ENCODE measurements around the gene DAPL1.

The DAPL1 gene

DNA sequence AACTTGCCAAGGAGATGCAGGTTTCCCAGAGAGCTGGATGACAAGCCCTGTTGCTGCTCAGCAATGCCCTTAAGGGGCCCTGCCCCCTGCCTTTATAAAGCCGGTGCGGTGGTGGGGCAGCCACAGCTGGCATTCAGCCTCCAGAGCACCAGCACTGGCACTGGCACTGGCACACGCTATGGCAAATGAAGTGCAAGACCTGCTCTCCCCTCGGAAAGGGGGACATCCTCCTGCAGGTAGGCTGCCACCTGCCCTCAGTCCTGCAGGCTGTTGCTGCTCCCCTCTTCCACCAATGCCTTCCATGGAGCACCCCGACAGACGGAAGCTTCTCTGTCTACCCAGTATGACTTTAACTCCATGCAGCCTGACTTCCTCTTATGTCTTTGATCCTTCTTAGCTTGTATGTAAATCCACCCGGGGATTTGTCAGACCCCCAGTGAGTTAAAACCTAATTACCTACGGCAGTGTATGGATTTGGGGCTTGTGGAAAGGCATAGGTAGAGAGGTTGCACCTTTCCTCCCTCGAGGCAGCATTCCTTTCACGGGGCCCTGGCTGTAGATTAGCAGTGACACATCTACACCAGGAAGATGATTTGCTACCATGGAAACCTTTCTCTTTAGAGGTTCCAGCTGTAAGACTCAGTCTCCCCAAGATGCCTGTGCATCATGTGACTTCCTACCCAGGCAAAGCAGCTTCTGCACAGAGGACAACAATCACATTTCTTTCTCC, at the start of gene DAPL1:
Gene DAPL1, plus strand, starts transcription at position 123 of the 730 bp plus-strand sequence. Its CDS starts 56 bp downstream, at position 179.
- DNase-seq = no peak

DNA sequence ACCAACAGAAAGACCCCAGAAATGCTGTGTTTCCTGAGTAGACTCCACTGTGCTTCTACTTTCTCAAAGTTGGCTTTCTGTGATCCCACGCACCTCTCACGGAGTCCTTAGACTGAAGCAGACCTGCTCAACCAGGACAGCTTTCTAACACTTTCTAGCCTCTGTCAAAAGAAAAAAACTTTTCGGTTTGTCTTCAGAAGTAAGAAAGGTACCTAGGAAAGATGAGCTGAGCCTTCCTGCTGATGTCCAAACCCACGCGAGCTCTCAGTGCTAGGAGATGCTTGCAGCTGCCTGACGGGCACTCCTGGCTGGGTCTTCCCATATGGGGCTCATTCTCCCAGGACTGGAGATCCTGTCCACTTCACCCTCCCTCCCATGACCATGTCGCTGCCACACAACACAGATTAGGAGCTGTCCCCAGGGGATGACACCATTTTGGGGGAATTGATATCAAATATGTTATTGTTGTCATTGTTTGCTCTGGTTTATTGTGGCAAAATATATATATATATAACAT, 49.2 kb upstream of the DAPL1 start:
- no peak for DNase-seq

GRCh38 chr2:158746488-158746887, 48.6 kb upstream of the DAPL1 start:
- DNase-seq = no peak

GRCh38 chr2:158747281-158747680, 47.8 kb upstream of the DAPL1 start:
- DNase-seq = no peak

DNA sequence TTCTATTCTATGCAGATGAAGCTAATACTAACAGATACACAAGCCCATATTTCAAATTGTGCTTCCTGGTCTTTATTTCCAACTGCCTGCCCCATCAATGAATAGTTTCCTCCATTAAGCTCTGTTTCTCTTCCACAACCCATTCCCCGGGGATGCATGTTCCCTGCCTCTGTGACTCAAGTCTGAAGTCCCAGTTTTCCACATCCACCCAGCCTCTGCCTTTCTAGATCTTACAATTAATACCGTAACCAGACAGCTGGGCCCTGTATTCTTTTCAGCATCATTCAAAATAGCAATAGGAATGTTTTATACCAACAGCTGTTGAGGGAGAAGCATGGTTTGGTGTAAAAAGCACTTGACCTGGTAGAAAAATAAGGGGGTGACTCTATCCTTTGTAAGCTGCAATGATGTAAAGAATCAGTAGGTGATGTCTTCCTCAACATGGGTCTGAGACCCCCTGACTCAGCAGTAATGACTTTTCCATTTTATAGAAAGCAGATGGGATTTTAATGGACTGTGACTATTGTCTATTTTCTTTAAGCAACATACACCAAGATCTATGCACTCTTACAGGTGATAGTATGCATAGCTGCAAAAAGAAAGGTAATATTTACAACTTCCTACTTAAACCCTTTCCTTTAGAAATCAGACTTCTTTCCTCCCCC, 46.1 kb upstream of the DAPL1 start:
- DNase-seq = no peak

DNA sequence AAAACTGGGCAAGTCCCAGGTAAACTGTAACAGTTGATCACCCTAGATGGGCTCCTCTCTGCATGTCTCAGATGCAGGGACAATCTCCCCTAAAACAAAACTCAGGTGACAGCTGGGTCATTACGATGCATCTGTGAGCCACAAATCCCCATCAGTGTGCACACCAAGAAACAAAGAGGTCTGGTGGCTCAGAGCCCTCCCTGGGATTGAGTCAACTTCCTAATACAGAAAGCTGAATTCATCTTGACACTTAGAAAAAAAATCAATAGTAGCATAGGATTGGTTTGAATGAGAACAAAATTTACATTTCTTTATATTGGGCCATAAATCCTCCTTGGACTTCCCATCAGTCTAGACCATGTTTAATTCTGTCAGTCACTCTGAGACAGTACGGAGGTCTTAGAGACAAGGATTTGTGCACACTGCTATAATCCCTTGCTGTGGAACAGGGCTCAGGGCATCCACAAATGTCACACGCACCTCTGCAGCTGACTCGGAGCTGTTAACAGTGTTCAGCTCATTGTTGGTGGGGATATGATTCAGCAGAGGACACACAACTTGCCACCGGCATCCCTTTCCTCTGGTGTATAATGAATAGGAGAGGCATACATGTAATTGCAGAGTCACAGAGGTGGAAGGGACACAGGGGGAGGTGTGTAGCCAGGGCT, 44.5 kb upstream of the DAPL1 start:
- DNase-seq = no peak

DNA sequence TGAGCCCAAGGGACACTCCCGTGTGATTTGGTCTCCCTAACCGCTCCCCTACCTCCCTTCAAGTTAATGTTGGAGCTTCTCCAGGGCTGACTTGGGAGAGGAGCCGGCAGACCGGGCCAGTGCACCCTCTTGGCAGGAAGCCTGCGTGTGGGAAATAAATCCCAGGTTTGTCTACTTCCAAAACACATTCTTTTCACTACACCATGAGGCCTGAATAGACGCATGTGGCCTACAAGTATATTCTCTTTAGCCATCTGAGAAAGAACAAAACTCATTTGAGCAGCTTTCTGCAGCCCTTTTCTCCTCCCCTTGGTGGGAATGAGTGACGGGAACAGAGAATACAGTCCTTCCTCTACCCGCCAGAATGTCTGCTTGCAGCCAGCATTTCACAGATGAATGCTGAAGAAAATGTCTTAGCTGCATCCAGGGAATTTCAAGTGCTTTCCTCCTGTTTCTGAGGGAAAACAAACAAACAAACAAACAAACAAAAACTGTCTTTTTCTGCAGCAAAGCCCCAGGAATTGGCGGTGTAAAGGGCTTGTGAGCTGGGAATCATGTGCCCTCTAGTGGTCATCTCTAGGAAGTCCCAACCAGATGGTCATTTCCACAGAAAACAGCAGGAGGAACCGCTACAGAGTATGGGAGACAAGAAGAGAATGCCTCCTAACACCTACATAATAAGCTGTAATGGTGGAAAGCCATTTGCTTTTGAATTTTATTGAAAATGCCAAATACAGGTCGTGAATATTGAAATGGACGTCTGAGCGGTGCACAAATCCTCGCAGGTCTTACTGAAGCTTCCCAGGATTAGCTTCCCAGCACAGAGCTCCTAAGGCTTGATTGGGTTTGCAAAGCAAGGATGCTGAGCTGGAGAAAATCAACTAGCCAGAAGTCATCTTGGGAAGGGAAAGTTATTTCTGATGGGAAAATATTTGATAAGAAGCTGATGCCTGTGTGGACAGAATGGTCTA, 41.2 kb upstream of the DAPL1 start:
- peak; percentile 84 for DNase-seq

GRCh38 chr2:158755310-158756087, 39.6 kb upstream of the DAPL1 start:
- no peak for DNase-seq

DNA sequence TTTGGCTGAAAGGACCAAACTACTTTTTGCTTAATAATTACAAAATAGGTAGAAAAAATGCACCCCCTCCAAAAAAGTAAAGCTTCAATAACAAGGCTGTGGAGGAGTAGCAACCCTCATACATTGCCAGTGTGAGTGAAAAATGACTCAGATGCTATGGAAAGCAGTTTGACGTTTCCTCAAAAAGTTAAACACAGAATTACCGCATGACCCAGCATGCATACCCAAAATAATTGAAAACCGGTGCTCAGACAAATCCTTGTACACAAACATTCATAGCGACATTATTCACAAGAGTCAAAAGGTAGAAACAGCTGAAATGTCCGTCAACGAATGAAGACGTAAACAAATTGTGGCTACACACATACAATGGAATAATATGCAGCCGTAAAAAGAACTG, 38.8 kb upstream of the DAPL1 start:
- DNase-seq = no peak

DNA sequence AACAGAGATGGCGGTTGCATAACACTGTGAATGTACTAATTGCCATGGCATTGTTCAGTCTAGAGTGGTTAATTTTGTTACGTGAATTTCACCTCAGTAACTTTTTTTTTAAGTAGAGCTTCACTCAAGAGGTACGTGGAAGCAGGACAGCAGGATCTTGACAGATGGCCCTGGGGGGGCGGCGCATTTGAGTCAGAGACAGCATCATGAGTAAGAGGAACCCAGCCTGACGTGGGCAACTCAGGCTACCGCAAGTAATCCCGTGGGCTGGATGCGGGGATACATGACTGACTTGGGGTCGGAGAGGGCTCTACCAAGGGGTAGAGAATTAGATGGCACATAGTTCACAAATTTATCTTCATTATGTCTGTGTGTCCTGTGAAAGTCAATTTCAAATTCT, 38.1 kb upstream of the DAPL1 start:
- no peak for DNase-seq

DNA sequence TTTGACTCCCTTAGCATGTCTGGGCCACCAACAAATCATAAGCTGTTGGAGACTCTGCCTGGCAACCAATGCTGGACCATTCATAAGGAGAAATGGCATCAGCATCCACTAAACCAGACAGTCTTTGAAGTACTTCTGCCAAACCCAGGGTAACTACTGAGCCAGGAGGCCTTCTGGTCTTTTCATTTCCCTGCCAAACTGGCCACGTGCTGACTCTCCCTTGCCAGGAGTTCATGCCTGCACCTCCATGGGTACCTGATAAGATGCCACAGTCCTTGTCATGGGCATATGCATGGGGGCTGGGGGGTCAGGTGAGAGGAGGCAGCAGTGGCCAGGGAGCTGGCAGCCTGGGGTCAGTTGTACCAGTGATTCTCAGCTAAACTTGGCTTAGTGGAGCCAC, 34.2 kb upstream of the DAPL1 start:
- no peak for DNase-seq

DNA sequence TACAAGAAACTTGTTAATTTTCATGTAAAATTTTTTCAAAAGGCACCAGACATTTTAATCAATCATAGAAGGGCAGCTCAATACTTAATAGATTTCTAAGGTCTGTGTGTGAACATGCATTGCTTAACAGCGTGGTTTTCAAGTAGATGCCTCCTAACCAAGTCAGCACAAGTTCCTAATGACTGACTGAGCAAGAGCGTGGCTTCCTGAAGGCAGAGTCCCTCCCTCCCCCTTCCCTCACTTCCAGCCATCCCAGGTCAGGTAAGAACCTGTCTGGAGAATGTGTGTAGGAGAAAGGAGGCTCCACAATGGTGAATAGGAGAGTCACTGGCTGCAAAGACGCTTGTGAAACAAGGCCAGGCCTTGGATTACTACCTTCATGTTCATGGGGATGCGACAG, 33.5 kb upstream of the DAPL1 start:
- no peak for DNase-seq

DNA sequence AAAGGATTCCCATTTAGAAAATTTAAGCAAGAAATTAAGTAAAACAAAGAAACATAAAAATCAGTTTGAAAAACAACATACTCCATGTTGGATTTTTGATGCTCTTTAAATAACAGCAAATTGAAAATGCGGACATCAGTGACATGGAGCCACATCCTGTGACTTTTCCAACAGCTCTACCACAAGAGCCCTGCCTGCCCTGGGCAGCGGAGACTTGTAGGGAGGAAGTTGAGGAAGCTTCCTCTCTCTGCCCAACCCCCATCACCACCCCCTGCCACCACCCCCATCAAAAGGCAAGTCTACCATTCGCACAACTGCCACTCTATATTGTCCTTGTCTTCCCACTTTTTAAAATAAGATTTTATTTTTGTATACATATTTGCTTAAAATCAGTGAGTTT, 32.8 kb upstream of the DAPL1 start:
- DNase-seq = no peak

GRCh38 chr2:158766524-158766923, 28.6 kb upstream of the DAPL1 start:
- no peak for DNase-seq

DNA sequence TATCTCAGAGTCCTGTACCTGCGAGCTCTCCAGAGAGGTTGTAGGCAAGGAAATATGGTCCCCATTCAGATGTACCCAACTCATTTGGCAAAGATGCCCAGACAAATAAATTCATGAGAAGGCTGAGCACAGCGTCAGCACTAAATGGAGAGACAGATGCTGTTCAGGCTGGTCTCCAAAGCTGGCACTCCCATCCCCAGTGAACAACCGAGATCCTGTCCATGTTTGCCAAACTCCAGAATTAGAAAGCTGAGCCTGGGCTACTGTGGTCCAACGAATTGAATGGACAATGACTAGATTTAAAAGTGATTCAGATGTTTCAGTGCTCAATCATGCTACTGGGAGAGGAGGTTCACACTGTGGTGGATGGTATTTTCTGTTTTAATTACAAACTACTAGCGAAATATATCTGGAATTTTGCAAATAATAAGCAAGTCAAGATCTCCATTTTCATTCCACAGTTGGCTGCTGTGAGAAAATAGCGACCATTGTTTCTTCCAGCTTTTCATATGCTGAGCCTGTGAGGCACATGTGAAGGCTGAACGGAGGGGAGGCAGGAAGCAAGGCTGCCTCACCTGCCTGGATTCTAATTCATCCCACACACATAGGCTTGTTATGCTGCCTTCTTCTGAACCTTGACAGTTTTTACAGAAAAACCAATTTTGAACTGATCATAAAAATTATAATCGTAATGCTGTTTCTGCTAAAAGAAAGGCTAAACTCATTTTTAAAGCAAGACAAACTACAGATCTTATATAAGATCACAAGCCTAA, 22.6 kb upstream of the DAPL1 start:
- DNase-seq = peak; percentile 85

GRCh38 chr2:158773121-158773520, 22.0 kb upstream of the DAPL1 start:
- DNase-seq = peak; percentile 20

DNA sequence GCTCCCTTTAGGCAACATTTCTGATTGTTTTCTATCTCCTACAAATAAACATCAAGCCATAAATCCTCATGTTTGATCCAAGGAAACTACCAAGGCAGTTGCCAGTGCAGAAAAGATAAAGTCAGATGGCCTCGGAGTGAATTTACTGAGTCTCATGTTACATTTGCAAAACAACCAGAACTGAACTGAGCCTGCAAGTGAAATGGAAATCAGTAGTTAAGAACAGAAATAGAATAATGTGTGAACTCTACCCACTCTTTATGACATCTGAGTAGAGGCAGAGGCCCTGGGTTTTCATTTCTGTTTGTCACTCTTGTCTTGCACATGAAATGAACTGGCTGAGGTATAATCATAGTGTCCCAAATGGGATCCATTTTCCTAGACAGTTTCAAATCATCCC, 20.4 kb upstream of the DAPL1 start:
- no peak for DNase-seq

- DNase-seq = no peak
Measured at GRCh38 chr2:158775273-158776027, 19.7 kb upstream of the DAPL1 start.

DNA sequence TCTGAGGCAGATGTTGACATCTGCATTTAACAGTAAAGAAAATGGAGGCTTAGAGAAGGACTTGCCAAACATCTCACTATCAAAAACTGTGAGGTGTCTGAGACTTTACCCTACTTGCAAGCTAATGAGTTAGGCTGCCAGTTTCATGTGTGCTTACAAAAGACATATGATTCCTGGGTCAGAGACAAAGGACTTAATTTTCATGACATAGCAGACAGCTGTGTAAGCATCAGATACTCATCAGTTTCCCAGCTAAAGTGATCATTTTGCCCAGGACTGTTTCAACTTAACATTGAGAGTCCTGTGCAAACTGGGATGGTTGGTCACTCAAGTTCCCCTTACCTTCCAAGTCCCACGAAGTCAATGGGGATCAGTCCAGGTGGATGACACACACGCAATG, 18.9 kb upstream of the DAPL1 start:
- DNase-seq = no peak

GRCh38 chr2:158777077-158777476, 18.0 kb upstream of the DAPL1 start:
- no peak for DNase-seq

All from midbrain (tissue), 1 donor.